Activated B cell treated with CpG ODN at 0.5 μM for 24 hours (primary cell): Measurements from ENCODE around the gene RRAD. TPM values are rescaled to one million over a fixed set of nuclear protein-coding genes. Genes with fewer than 3 reads are reported as not detected.

Experiments used
- ATAC-seq: fragments of 200-7000 bp; cut with Tn5 transposase; one replicate; pipeline ENCODE4 v1.10.0; 2021; ENCODE audit warnings: low read depth, mild to moderate bottlenecking, moderate library complexity
- CTCF ChIA-PET: fragments of 350-600 bp; sonication (Branson Sonifier 250); formaldehyde crosslinking; loops from one replicate; lab custom pipeline; 2021; ENCODE audit warnings: antibody characterized with exemption; lab: Charles Lee
- POLR2A ChIA-PET: fragments of 350-600 bp; sonication (Branson Sonifier 250); formaldehyde crosslinking; loops from one replicate; lab custom pipeline; 2021; ENCODE audit warnings: antibody characterized with exemption; lab: Charles Lee
- DNase-seq: peaks from one replicate; pipeline ENCODE4 v3.0.0; 2022
- H3K27ac Mint-ChIP-seq: one replicate; pipeline ENCODE4 v1.8.0; 2020; ENCODE audit warnings: mixed read lengths
- H3K27me3 Mint-ChIP-seq: one replicate; pipeline ENCODE4 v1.8.0; 2021; ENCODE audit warnings: mixed read lengths
- H3K36me3 Mint-ChIP-seq: one replicate; pipeline ENCODE4 v1.8.0; 2021; ENCODE audit warnings: low read depth, mixed read lengths
- H3K4me1 Mint-ChIP-seq: one replicate; pipeline ENCODE4 v1.8.0; 2021; ENCODE audit warnings: mixed read lengths
- H3K4me3 Mint-ChIP-seq: one replicate; pipeline ENCODE4 v1.8.0; 2020; ENCODE audit warnings: mild to moderate bottlenecking, mixed read lengths
- H3K9me3 Mint-ChIP-seq: one replicate; pipeline ENCODE4 v1.8.0; 2020; ENCODE audit warnings: mixed read lengths
- CTCF ChIP-seq: fragments of 200-600 bp; IDR thresholded peaks from one replicate; pipeline ENCODE4 v1.8.0; 2022; ENCODE audit warnings: antibody characterized with exemption, mild to moderate bottlenecking
- intact Hi-C: fragments of 100-400 bp; cut with micrococcal nuclease; formaldehyde crosslinking; loops from one replicate; pipeline ENCODE4 v1.15.1; 2024
- total RNA-seq: library from RNA; stranded (reverse); gene quantifications from 2 replicates; pipeline ENCODE4 v1.2.3, GENCODE V29; 2022

Gene RRAD
- total RNA-seq, 1 donor from 2014 or later = not detected

- Mint-ChIP-seq H3K27me3 (no peaks in the 10 kb centered on the region), H3K4me1 (peaks cover 57% of the 10 kb centered on the region), H3K4me3 (peak overlapping the region; percentile 96), H3K27ac (peak overlapping the region; percentile 93), H3K9me3 (no peaks in the 10 kb centered on the region), H3K36me3 (peaks cover 49% of the 10 kb centered on the region)
- no peak for TF ChIP-seq CTCF
- intact Hi-C loops = loop anchor here (2.0 kb wide), 1 partner anchor 61 kb away; no protein-coding TSS in a partner anchor
- CTCF ChIA-PET = no interaction called here
- DNase-seq = no peak
- POLR2A ChIA-PET = interaction anchor here (0.5 to 1.9 kb wide), 7 partner anchors 10 to 546 kb away, joined by 3 to 7 read pairs (median 5); partner anchors contain the start of genes NAE1, PDP2 and TMEM208
- ATAC-seq = peak; percentile 38
These were observed 8.4 kb upstream of the RRAD start for GRCh38 chr16:66933776-66934137.

- CTCF ChIA-PET = no interaction called here
- H3K27ac Mint-ChIP-seq = peak overlapping the region; percentile 30
- no peaks in the 10 kb centered on the region for H3K9me3 Mint-ChIP-seq
- POLR2A ChIA-PET = no interaction called here
- H3K36me3 Mint-ChIP-seq = peaks cover 39% of the 10 kb centered on the region
- no peaks in the 10 kb centered on the region for H3K27me3 Mint-ChIP-seq
- intact Hi-C loops = no loop called here
- DNase-seq = no peak
- no peak for ATAC-seq
- peaks cover 51% of the 10 kb centered on the region for H3K4me1 Mint-ChIP-seq
- peak overlapping the region; percentile 96 for H3K4me3 Mint-ChIP-seq
- TF ChIP-seq CTCF = no peak
These were observed 6.7 kb upstream of the RRAD start for GRCh38 chr16:66932076-66932475.

DNA sequence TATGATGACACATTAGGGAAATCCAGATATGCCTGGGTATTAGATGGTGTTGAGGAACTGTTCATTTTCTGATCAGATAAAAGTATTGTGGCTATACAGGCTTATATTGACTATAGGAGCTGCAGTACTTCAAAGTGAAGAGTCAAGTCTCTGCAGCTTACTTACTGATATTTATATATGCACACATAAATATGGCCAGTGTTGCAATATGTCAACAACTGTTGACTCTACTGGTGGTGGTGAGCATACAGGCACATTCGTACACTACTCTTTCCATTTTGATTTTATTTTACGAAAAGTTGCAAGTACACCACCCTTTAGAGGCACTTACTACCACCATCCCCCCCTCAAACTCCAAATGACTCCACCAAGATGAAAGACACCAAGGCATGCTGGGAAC, 6.3 kb upstream of the RRAD start:
- intact Hi-C loops = no loop called here
- no peak overlapping the region for H3K27ac Mint-ChIP-seq
- peaks cover 39% of the 10 kb centered on the region for H3K36me3 Mint-ChIP-seq
- H3K9me3 Mint-ChIP-seq = no peaks in the 10 kb centered on the region
- ChIA-PET CTCF (no interaction called here), POLR2A (no interaction called here)
- DNase-seq (no peak), ATAC-seq (no peak)
- peak overlapping the region; percentile 39 for H3K4me3 Mint-ChIP-seq
- TF ChIP-seq CTCF = no peak
- H3K27me3 Mint-ChIP-seq = peaks cover under 1% of the 10 kb centered on the region
- H3K4me1 Mint-ChIP-seq = peaks cover 47% of the 10 kb centered on the region

DNA sequence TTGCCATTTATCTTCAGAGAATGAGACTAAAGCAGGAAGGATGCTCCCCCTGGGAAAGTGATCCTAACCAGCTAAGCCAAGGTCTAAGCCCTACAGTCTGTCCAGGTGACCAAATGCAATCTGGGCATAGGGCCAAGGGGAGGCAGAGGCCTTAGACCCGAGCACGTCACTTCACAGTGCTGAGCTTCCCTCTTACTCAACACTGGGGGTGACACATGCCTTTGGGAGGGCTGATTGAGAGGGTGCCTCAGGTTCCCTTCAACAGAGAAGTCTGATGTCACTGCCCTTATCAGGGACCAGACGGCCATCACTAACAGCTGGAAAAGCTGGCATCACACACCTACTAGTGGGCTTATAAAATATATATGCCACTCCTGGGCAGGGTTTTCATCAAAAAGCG, 4.9 kb upstream of the RRAD start:
- no peak for DNase-seq
- ChIA-PET POLR2A (no interaction called here), CTCF (no interaction called here)
- ATAC-seq = no peak
- Mint-ChIP-seq H3K4me3 (no peak overlapping the region), H3K27me3 (peaks cover 10% of the 10 kb centered on the region), H3K36me3 (peaks cover 37% of the 10 kb centered on the region), H3K4me1 (peaks cover 42% of the 10 kb centered on the region), H3K9me3 (no peaks in the 10 kb centered on the region), H3K27ac (no peak overlapping the region)
- TF ChIP-seq CTCF = no peak
- intact Hi-C loops = no loop called here

GRCh38 chr16:66928702-66929388, 3.5 kb upstream of the RRAD start:
- ATAC-seq (no peak), DNase-seq (no peak)
- intact Hi-C loops = loop anchor here (5.0 kb wide), 1 partner anchor 97 kb away; the partner anchor contains the start of gene NAE1
- Mint-ChIP-seq H3K36me3 (peaks cover 28% of the 10 kb centered on the region), H3K9me3 (no peaks in the 10 kb centered on the region), H3K4me1 (peaks cover 31% of the 10 kb centered on the region), H3K27ac (no peak overlapping the region), H3K4me3 (no peak overlapping the region), H3K27me3 (peaks cover 18% of the 10 kb centered on the region)
- no peak for TF ChIP-seq CTCF
- ChIA-PET POLR2A (no interaction called here), CTCF (interaction anchor here (1.1 to 1.4 kb wide), 2 partner anchors 31 to 56 kb away, joined by 3 read pairs; no protein-coding TSS in a partner anchor)
